Activated CD8-positive, alpha-beta T cell treated with anti-CD3 and anti-CD28 coated beads, Interleukin-2, amount 10 ng/mL, durations not matched to agents 7 days and 5 days (primary cell): ENCODE measurements around the gene BACH2. TPM values are rescaled to one million over a fixed set of nuclear protein-coding genes. Genes with fewer than 3 reads are reported as not detected.

Experiments
- ATAC-seq: fragments of 150-1000 bp; cut with Tn5 transposase; one replicate; pipeline ENCODE4 v1.10.0; 2021; ENCODE audit warnings: moderate library complexity
- CTCF ChIA-PET: fragments of 350-600 bp; sonication (Branson Sonifier 250); formaldehyde crosslinking; loops from one replicate; lab custom pipeline; 2021; ENCODE audit warnings: antibody characterized with exemption; lab: Charles Lee
- POLR2A ChIA-PET: fragments of 350-600 bp; sonication (Branson Sonifier 250); formaldehyde crosslinking; loops from one replicate; lab custom pipeline; 2021; ENCODE audit warnings: antibody characterized with exemption; lab: Charles Lee
- DNase-seq: peaks from one replicate; pipeline ENCODE4 v3.0.0-alpha.2; 2020
- H3K27ac Mint-ChIP-seq: one replicate; pipeline ENCODE4 v1.8.0; 2021; ENCODE audit warnings: mild to moderate bottlenecking, mixed read lengths
- H3K27me3 Mint-ChIP-seq: one replicate; pipeline ENCODE4 v1.8.0; 2021; ENCODE audit warnings: low read depth, mixed read lengths
- H3K36me3 Mint-ChIP-seq: one replicate; pipeline ENCODE4 v1.8.0; 2021; ENCODE audit warnings: low read depth, mixed read lengths
- H3K4me1 Mint-ChIP-seq: one replicate; pipeline ENCODE4 v1.8.0; 2021; ENCODE audit warnings: low read depth, mixed read lengths
- H3K4me3 Mint-ChIP-seq: one replicate; pipeline ENCODE4 v1.8.0; 2021; ENCODE audit warnings: mild to moderate bottlenecking, mixed read lengths
- H3K9me3 Mint-ChIP-seq: one replicate; pipeline ENCODE4 v1.8.0; 2022; ENCODE audit warnings: mixed read lengths; ENCODE audit not compliant: insufficient read depth
- total RNA-seq, 2 experiments: library from RNA; stranded (reverse); gene quantifications; one replicate each; pipeline ENCODE4 v1.2.3, GENCODE V29; 2021

BACH2 gene
- total RNA-seq, 2 experiments from 2014 or later = 61.3 to 70.9 TPM

GRCh38 chr6:90186026-90186425, 110.6 kb downstream of the BACH2 start:
- H3K4me3 Mint-ChIP-seq = peak overlapping the region; percentile 79
- peak overlapping the region; percentile 99 for H3K27ac Mint-ChIP-seq
- DNase-seq (no peak), ATAC-seq (no peak)
- peaks cover 85% of the 10 kb centered on the region for H3K4me1 Mint-ChIP-seq
- no peaks in the 10 kb centered on the region for H3K27me3 Mint-ChIP-seq
- ChIA-PET POLR2A (interaction anchor here (0.7 to 1.1 kb wide), 2 partner anchors 13 to 87 kb away, joined by 3 to 4 read pairs; no protein-coding TSS in a partner anchor), CTCF (interaction anchor here (0.7 to 3.0 kb wide), 9 partner anchors 9 to 246 kb away, joined by 3 to 20 read pairs (median 3); no protein-coding TSS in a partner anchor)
- H3K9me3 Mint-ChIP-seq = no peaks in the 10 kb centered on the region
- peaks cover 35% of the 10 kb centered on the region for H3K36me3 Mint-ChIP-seq

- ATAC-seq (peak; percentile 16), DNase-seq (no peak)
- H3K36me3 Mint-ChIP-seq = peaks cover 36% of the 10 kb centered on the region
- ChIA-PET POLR2A (interaction anchor here (0.7 to 2.0 kb wide), 3 partner anchors 34 to 111 kb away, joined by 3 to 6 read pairs (median 5); no protein-coding TSS in a partner anchor), CTCF (interaction anchor here (0.7 to 2.9 kb wide), 18 partner anchors 8 to 290 kb away, joined by 3 to 12 read pairs (median 3); no protein-coding TSS in a partner anchor)
- peak overlapping the region; percentile 81 for H3K27ac Mint-ChIP-seq
- H3K9me3 Mint-ChIP-seq = no peaks in the 10 kb centered on the region
- H3K27me3 Mint-ChIP-seq = no peaks in the 10 kb centered on the region
- peak overlapping the region; percentile 61 for H3K4me3 Mint-ChIP-seq
- peaks cover 76% of the 10 kb centered on the region for H3K4me1 Mint-ChIP-seq
Measured at GRCh38 chr6:90184334-90185298, 112.0 kb downstream of the BACH2 start.

GRCh38 chr6:90183587-90184333, 112.9 kb downstream of the BACH2 start:
- Mint-ChIP-seq H3K9me3 (no peaks in the 10 kb centered on the region), H3K36me3 (peaks cover 31% of the 10 kb centered on the region), H3K4me1 (peaks cover 77% of the 10 kb centered on the region), H3K27me3 (no peaks in the 10 kb centered on the region), H3K27ac (peak overlapping the region; percentile 81), H3K4me3 (peak overlapping the region; percentile 61)
- ATAC-seq (no peak), DNase-seq (no peak)
- ChIA-PET CTCF (interaction anchor here (0.7 to 2.9 kb wide), 13 partner anchors 8 to 243 kb away, joined by 3 to 12 read pairs (median 3); no protein-coding TSS in a partner anchor), POLR2A (interaction anchor here (1.3 to 2.0 kb wide), 2 partner anchors 35 to 112 kb away, joined by 5 to 6 read pairs; no protein-coding TSS in a partner anchor)

- CTCF ChIA-PET = interaction anchor here (1.1 to 3.2 kb wide), 4 partner anchors 10 to 240 kb away, joined by 3 to 15 read pairs (median 8); no protein-coding TSS in a partner anchor
- H3K4me1 Mint-ChIP-seq = peaks cover 82% of the 10 kb centered on the region
- H3K9me3 Mint-ChIP-seq = no peaks in the 10 kb centered on the region
- POLR2A ChIA-PET = no interaction called here
- H3K27me3 Mint-ChIP-seq = no peaks in the 10 kb centered on the region
- no peak for ATAC-seq
- no peak for DNase-seq
- H3K27ac Mint-ChIP-seq = no peak overlapping the region
- peaks cover 25% of the 10 kb centered on the region for H3K36me3 Mint-ChIP-seq
- no peak overlapping the region for H3K4me3 Mint-ChIP-seq
Measured at GRCh38 chr6:90180526-90180925, 116.1 kb downstream of the BACH2 start.

GRCh38 chr6:90179190-90180169, 117.2 kb downstream of the BACH2 start:
- Mint-ChIP-seq H3K9me3 (no peaks in the 10 kb centered on the region), H3K27me3 (no peaks in the 10 kb centered on the region), H3K36me3 (peaks cover 23% of the 10 kb centered on the region), H3K4me3 (no peak overlapping the region), H3K27ac (peak overlapping the region; percentile 92), H3K4me1 (peaks cover 84% of the 10 kb centered on the region)
- ChIA-PET POLR2A (interaction anchor here (0.6 to 1.6 kb wide), 3 partner anchors 15 to 90 kb away, joined by 3 to 4 read pairs (median 3); no protein-coding TSS in a partner anchor), CTCF (interaction anchor here (0.7 to 4.7 kb wide), 26 partner anchors 11 to 299 kb away, joined by 3 to 36 read pairs (median 5); no protein-coding TSS in a partner anchor)
- no peak for ATAC-seq
- peak; percentile 57 for DNase-seq

- Mint-ChIP-seq H3K4me1 (peaks cover 78% of the 10 kb centered on the region), H3K27ac (peak overlapping the region; percentile 92), H3K4me3 (peak overlapping the region; percentile 69), H3K36me3 (peaks cover 23% of the 10 kb centered on the region), H3K9me3 (no peaks in the 10 kb centered on the region), H3K27me3 (no peaks in the 10 kb centered on the region)
- ChIA-PET CTCF (interaction anchor here (0.7 to 4.7 kb wide), 33 partner anchors 9 to 300 kb away, joined by 3 to 36 read pairs (median 5); no protein-coding TSS in a partner anchor), POLR2A (interaction anchor here (0.5 to 1.6 kb wide), 9 partner anchors 9 to 107 kb away, joined by 3 to 5 read pairs (median 3); no protein-coding TSS in a partner anchor)
- peak; percentile 9 for ATAC-seq
- no peak for DNase-seq
Measured at GRCh38 chr6:90178384-90178855, 118.2 kb downstream of the BACH2 start.

GRCh38 chr6:90177544-90178383, 118.9 kb downstream of the BACH2 start:
- Mint-ChIP-seq H3K4me3 (peak overlapping the region; percentile 69), H3K27me3 (no peaks in the 10 kb centered on the region), H3K9me3 (no peaks in the 10 kb centered on the region), H3K36me3 (peaks cover 23% of the 10 kb centered on the region), H3K27ac (peak overlapping the region; percentile 92), H3K4me1 (peaks cover 78% of the 10 kb centered on the region)
- ChIA-PET POLR2A (interaction anchor here (0.5 to 1.6 kb wide), 8 partner anchors 10 to 108 kb away, joined by 3 to 5 read pairs (median 3); no protein-coding TSS in a partner anchor), CTCF (interaction anchor here (0.7 to 4.7 kb wide), 34 partner anchors 9 to 301 kb away, joined by 3 to 36 read pairs (median 5); no protein-coding TSS in a partner anchor)
- peak; percentile 13 for ATAC-seq
- no peak for DNase-seq

- Mint-ChIP-seq H3K36me3 (peaks cover 17% of the 10 kb centered on the region), H3K4me1 (peaks cover 74% of the 10 kb centered on the region), H3K27ac (peak overlapping the region; percentile 79), H3K9me3 (no peaks in the 10 kb centered on the region), H3K27me3 (no peaks in the 10 kb centered on the region), H3K4me3 (peak overlapping the region; percentile 42)
- peak; percentile 59 for DNase-seq
- peak; percentile 77 for ATAC-seq
- CTCF ChIA-PET = interaction anchor here (0.6 to 4.7 kb wide), 7 partner anchors 9 to 1325 kb away, joined by 3 to 36 read pairs (median 20); no protein-coding TSS in a partner anchor
- POLR2A ChIA-PET = interaction anchor here (0.7 to 1.5 kb wide), 3 partner anchors 15 to 62 kb away, joined by 3 to 4 read pairs (median 3); no protein-coding TSS in a partner anchor
Measured at GRCh38 chr6:90175627-90176538, 120.8 kb downstream of the BACH2 start.
